ENCODE data around the gene UPK3A.

DNA sequence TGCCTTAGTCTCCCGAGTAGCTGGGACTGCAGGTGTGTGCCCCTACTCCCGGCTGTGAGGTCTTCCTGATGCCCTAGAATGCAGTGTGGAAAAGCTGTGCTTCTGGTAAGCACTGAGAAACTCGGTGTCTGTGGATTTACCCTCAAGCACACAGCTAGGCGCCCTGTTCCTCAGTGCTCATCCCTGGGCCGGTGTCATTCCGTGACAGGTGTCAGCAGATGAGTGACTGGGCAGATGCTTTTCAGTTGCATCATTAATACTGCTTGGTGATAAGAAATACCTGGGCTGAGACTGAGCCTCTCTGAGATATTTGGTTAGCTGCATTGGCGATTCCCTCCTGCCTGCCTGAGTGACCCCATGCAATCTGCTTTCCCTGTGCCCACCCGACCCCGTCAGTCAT, 46.7 kb downstream of the UPK3A start:
- no peak for TF ChIP-seq CTCF (conservative IDR thresholded peaks at IDR 0.05)
- no peak for TF ChIP-seq EZH2 (IDR thresholded peaks at IDR 0.05; ENCODE audit: low read depth)
